ENCODE results near the gene DPH6.

DNA sequence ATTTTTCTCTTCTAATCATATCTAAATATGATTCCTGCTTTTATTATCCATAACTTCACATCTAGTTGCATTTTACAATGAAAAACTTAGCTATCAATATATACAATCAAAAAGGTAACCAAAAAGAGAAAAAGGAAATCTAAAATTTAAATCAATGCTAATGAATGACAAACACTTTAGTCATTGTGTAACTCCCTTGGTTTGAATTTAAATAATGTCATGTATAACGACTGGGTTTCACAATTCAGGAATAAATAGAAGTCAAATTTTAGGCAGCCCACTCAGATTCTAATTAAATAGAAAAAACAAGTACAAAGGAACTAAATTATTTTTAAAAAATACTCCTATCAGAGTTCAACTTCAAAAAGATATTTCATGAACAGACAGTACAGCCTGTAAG, 26.9 kb downstream of the DPH6 start:
- TF ChIP-seq ZFX (IDR thresholded peaks at IDR 0.05), result no peak
- TF ChIP-seq, protein P1, sequence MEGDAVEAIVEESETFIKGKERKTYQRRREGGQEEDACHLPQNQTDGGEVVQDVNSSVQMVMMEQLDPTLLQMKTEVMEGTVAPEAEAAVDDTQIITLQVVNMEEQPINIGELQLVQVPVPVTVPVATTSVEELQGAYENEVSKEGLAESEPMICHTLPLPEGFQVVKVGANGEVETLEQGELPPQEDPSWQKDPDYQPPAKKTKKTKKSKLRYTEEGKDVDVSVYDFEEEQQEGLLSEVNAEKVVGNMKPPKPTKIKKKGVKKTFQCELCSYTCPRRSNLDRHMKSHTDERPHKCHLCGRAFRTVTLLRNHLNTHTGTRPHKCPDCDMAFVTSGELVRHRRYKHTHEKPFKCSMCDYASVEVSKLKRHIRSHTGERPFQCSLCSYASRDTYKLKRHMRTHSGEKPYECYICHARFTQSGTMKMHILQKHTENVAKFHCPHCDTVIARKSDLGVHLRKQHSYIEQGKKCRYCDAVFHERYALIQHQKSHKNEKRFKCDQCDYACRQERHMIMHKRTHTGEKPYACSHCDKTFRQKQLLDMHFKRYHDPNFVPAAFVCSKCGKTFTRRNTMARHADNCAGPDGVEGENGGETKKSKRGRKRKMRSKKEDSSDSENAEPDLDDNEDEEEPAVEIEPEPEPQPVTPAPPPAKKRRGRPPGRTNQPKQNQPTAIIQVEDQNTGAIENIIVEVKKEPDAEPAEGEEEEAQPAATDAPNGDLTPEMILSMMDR (conservative IDR thresholded peaks at IDR 0.05), result no peak
